ENCODE results near the gene NTN5.

- TF ChIP-seq GATA3 (IDR thresholded peaks at IDR 0.05; ENCODE audit: low read depth, low read length) (no peak), GATA2 (IDR thresholded peaks at IDR 0.05; ENCODE audit: low read depth, low read length) (no peak)
Measured at GRCh38 chr19:48674921-48675824, 2.4 kb upstream of the NTN5 start.
